C4-2B (cell line): Measurements from ENCODE around the gene LRRC3.

Experiments used
- H3K27ac ChIP-seq: fragments of 450-650 bp; 2 replicates; pipeline ENCODE4 v1.5.1; 2017
- CTCF ChIP-seq: fragments of 450-650 bp; conservative IDR thresholded peaks from 2 replicates; pipeline ENCODE4 v1.5.1; 2017; ENCODE audit warnings: mild to moderate bottlenecking
- ZFX ChIP-seq: fragments of 450-650 bp; IDR thresholded peaks from 2 replicates; pipeline ENCODE4 v1.6.1; 2017

The LRRC3 gene

DNA sequence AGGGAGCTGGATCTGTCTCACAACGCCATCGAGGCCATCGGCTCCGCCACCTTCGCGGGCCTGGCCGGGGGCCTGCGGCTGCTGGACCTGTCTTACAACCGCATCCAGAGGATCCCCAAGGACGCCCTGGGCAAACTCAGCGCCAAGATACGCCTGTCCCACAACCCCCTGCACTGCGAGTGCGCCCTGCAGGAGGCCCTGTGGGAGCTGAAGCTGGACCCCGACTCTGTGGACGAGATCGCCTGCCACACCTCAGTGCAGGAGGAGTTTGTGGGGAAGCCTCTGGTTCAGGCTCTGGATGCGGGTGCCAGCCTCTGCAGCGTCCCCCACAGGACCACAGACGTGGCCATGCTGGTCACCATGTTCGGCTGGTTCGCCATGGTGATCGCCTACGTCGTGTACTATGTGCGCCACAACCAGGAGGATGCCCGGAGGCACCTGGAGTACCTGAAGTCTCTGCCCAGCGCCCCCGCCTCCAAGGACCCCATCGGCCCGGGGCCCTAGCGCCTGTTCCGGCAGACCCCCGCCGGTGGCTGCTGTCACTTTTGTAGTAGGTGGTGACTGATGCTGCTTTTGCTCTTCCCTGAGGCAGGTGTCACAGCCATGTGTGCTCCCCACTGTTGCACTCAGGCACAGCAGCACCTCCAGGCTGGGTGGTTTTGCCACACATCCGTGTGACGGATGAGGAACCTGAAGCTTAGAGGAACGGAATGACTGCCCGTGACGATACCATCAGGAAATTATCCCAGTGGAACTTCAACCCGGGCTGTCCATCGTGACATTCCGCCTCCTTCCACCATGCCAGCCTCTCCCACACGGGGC, 1.8 kb downstream of the LRRC3 start:
- TF ChIP-seq CTCF (no peak), ZFX (no peak)
- H3K27ac ChIP-seq, result no peak overlapping the region

- H3K27ac ChIP-seq, result no peak overlapping the region
- TF ChIP-seq CTCF (no peak), ZFX (no peak)
These were observed 3.8 kb downstream of the LRRC3 start for GRCh38 chr21:44458971-44459711.

DNA sequence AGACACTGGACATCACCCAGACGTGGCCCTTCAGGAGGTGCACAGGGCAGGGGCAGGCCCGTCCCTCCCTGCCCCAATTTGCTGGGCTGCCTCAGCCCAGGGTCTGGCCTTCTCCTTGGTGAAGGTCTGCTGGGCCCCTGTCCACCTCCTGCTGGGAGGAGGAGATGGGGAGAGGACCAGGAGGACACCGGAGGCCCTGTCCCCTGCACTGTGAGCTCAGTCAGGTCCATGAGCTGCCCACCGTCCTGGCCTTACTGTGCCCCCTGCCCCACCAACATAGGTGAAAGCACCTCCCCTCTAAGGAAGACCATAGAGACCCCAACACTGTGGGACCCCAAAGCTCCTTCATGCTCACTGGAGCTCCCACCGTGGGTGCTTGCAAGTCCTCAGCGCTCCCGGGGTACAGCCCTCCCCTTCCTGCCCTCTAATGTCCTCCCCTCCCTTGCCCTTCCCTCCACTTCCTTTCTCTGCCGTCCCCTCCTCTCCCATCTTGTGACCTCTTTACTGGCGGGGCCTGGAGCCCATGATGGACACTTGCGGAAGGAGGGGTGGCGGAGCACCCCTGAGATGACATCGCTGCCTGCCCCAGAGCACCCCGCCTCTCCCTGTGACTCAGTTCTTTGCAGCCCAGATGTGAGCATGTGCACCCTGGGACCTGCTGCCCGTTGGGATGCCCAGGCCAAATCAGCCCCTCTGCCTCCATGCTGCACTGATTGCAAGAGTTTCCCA, 4.6 kb downstream of the LRRC3 start:
- H3K27ac ChIP-seq, result no peak overlapping the region
- TF ChIP-seq ZFX (no peak), CTCF (no peak)

DNA sequence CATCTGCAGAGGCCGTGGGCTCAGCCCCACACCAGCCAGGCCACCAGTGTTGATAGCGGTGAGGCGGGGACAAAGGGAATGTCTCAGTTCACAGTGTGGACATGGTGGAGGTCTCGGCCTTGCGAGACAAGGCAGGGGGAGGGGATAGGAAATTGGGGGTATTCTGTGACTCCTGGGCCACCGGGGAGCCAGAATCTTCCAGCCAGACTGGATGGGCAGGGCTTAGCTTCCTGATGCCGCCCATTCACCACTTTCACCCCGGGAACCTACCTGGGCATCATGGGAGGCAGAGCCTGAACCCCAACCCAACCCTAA, 5.1 kb downstream of the LRRC3 start:
- no peak for TF ChIP-seq CTCF
- no peak for TF ChIP-seq ZFX
- no peak overlapping the region for H3K27ac ChIP-seq

DNA sequence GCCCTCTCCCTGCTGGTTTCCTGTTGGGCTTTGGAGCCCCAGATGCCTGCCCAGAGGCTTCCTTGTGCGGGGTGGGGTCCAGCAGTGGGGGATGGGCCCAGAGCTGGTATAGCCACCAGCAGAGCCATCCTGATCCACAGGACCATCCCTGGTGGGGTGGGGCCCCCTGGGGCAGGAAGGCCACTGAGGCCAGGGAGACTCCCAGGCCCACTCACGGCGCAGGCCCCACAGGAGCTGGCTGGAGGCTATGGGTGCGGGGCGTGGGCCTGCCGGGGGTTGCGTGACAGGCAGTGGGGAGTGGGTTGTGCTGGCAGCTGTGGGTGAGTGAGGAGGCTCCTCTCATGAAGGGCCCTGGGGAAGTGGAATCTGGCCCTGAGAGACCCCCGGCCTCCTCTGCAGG, 5.7 kb downstream of the LRRC3 start:
- no peak overlapping the region for H3K27ac ChIP-seq
- no peak for TF ChIP-seq CTCF
- TF ChIP-seq ZFX, result no peak

DNA sequence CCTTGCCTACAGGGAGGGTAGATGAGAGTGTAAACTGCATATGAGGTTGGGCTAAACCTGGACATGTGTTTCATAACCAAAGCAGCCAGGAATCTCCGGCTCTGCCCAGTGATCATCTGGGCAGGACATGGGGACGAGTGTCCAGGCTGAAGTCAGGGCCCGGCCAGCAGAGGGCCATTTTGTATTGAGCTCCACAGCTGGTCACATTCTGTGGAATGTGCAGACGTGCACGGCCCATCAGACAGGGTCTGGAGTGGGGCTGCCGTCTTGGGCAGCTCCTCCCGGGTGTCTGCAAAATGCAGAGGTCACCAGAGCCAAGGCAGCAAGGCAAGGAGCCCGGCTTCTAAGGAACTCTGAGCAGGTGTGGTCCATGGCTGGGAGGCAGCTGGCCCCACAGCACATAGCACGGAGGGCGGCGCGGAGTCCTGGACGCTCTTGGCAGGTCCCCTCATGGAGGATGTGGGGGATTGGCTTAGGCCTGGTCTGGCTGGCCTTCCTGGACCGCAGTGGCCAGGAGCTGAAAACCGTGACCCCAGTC, 6.2 kb downstream of the LRRC3 start:
- TF ChIP-seq CTCF (no peak; the same call in 1 of the 2 replicates), ZFX (no peak)

More for the DNA sequence above, 6.2 kb downstream of the LRRC3 start:
- no peak overlapping the region for H3K27ac ChIP-seq
